Measurements from ENCODE around the gene LBHD2.

LBHD2 gene

GRCh38 chr14:103122585-103122946 lies 38.6 kb downstream of the LBHD2 start:
- no peak for DNase-seq

- no peak for DNase-seq
Measured at GRCh38 chr14:103122947-103123633, 39.1 kb downstream of the LBHD2 start, which contains the start of gene TNFAIP2. TNFAIP2 (plus strand) TSS chr14:103123461; CDS start chr14:103126458, 2,997 bp downstream.

GRCh38 chr14:103123634-103124500 lies 39.9 kb downstream of the LBHD2 start:
- DNase-seq = no peak

GRCh38 chr14:103124501-103125001 lies 40.5 kb downstream of the LBHD2 start:
- DNase-seq = no peak

- no peak for DNase-seq
Measured at GRCh38 chr14:103125098-103126070, 41.4 kb downstream of the LBHD2 start.

GRCh38 chr14:103126088-103126872 lies 42.3 kb downstream of the LBHD2 start:
- no peak for DNase-seq

GRCh38 chr14:103126873-103127304 lies 42.9 kb downstream of the LBHD2 start:
- DNase-seq = no peak

GRCh38 chr14:103127356-103127755 lies 43.3 kb downstream of the LBHD2 start:
- no peak for DNase-seq

GRCh38 chr14:103127861-103128598 lies 44.0 kb downstream of the LBHD2 start:
- no peak for DNase-seq

- no peak for DNase-seq
Measured at GRCh38 chr14:103128631-103129300, 44.8 kb downstream of the LBHD2 start.

- DNase-seq = no peak
Measured at GRCh38 chr14:103129301-103130016, 45.4 kb downstream of the LBHD2 start.

GRCh38 chr14:103130017-103130764 lies 46.2 kb downstream of the LBHD2 start:
- no peak for DNase-seq

GRCh38 chr14:103130965-103131364 lies 47.0 kb downstream of the LBHD2 start:
- DNase-seq = no peak

- no peak for DNase-seq
Measured at GRCh38 chr14:103131580-103131979, 47.6 kb downstream of the LBHD2 start.

- DNase-seq = no peak
Measured at GRCh38 chr14:103132381-103133209, 48.6 kb downstream of the LBHD2 start.

- no peak for DNase-seq
Measured at GRCh38 chr14:103133210-103134140, 49.5 kb downstream of the LBHD2 start.

GRCh38 chr14:103134405-103134804 lies 50.4 kb downstream of the LBHD2 start:
- DNase-seq = no peak

Measured in activated CD4-positive, alpha-beta T cell treated with anti-CD3 and anti-CD28 coated beads, Interleukin-2, Interleukin-6, amounts not matched to agents 100 ng/mL and 50 ng/mL, durations not matched to agents 16 hours and 8 hours (primary cell).